HUES6 (cell line): ENCODE results near the gene IFNGR2.
"Not testable (repeated sequence)": the region's sequence is repeated elsewhere in the genome, so short reads cannot be mapped to it uniquely, and the experiment has no call there.

Experiments
- H3K27ac ChIP-seq: 2 replicates; pipeline ENCODE4 v1.7.0; 2013; ENCODE audit warnings: low read depth, mild to moderate bottlenecking, low read length, inconsistent platforms
- H3K27me3 ChIP-seq: 2 replicates; pipeline ENCODE4 v1.6.1; 2013; ENCODE audit warnings: low read length; ENCODE audit not compliant: control insufficient read depth, insufficient read depth
- H3K36me3 ChIP-seq: 2 replicates; pipeline ENCODE4 v1.6.1; 2013; ENCODE audit warnings: low read length; ENCODE audit not compliant: control insufficient read depth, insufficient read depth
- H3K4me1 ChIP-seq: 2 replicates; pipeline ENCODE4 v1.6.1; 2013; ENCODE audit warnings: low read length; ENCODE audit not compliant: control insufficient read depth, insufficient read depth
- H3K4me3 ChIP-seq: 2 replicates; pipeline ENCODE4 v1.5.1; 2013; ENCODE audit warnings: low read depth, low read length
- H3K9ac ChIP-seq: one replicate; pipeline ENCODE4 v1.6.1; 2013; ENCODE audit warnings: mild to moderate bottlenecking, low read length
- H3K9me3 ChIP-seq: 2 replicates; pipeline ENCODE4 v1.6.1; 2013; ENCODE audit warnings: low read depth, low read length; ENCODE audit not compliant: control insufficient read depth, insufficient read depth

Gene IFNGR2

DNA sequence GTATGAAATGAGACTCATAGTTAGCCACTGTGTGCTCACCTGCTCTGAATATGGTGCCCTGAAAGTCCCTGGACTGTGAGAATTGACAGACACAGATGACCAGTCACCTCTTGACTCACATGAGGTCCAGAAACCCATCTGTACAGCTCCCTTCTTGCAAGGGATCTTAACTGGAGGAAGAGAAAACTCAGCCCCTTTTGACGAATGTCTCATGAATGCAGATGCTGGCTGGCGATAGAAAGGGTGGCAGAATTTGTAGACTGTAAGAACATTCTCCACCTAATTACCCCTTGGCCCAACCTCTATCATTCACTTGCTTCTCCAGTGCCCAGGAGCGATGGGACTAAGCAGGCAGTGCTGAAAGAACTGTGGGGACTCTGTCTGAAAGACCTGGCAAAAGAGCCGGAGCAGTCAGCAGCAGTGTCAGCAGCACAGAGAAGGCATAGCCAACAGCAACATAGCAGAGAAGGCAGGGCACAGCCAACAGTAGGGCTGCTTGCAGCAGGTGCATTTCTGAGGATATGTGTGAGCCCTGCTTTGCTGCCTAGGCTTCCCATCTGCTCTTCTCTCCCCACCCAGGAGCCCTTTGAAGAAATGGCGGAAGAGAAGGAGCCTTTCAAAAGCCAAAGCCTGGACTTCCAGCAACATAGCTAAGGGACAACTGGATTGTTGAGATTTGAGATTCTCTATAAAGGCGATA lies 25.8 kb upstream of the IFNGR2 start:
- Histone ChIP-seq H3K9ac (no peak overlapping the region), H3K27me3 (no peaks in the 10 kb centered on the region)

DNA sequence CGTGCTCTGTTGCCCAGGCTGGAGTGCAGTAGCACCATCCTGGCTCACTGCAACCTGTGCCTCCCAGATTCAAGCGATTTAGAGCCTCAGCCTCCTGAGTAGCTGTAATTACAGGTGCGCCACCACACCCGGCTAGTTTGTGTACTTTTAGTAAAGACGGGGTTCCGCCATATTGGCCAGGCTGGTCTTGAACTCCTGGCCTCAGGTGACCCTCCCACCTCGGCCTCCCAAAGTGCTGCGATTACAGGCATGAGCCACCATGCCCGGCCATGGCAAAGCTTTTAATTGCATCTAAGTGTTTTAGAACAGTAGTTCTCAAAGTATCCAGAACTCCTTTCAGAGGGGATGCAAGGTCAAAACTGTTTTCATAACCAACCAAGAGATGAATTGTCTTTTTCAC lies 25.1 kb upstream of the IFNGR2 start:
- Histone ChIP-seq H3K27ac (no peak overlapping the region), H3K4me1 (peaks cover 9% of the 10 kb centered on the region), H3K4me3 (no peak overlapping the region), H3K36me3 (no peaks in the 10 kb centered on the region), H3K27me3 (no peaks in the 10 kb centered on the region), H3K9ac (no peak overlapping the region), H3K9me3 (no peaks in the 10 kb centered on the region)

More for the DNA sequence above, 25.8 kb upstream of the IFNGR2 start:
- no peak overlapping the region for H3K4me3 ChIP-seq
- no peaks in the 10 kb centered on the region for H3K9me3 ChIP-seq
- H3K4me1 ChIP-seq, result peaks cover 5% of the 10 kb centered on the region; the same call in 1 of the 2 replicates
- no peak overlapping the region for H3K27ac ChIP-seq
- no peaks in the 10 kb centered on the region for H3K36me3 ChIP-seq

DNA sequence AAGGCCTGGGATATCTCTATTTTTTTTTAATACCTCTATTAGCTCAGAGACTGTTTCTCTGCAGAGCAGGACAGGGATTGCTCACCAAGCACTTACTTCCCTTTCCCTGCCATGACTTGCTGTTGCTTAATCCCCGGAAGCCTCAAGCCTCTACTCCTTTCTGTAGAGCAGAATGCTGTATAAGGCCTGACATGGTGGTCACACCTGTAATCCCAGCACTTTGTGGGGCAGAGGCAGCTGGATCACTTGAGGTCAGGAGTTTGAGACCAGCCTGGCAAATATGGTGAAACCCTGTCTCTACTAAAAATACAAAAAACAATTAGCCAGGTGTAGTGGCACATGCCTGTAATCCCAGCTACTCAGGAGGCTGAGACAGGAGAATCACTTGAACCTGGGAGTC lies 23.3 kb upstream of the IFNGR2 start:
- not testable (repeated sequence) for H3K27ac ChIP-seq
- peaks cover 17% of the 10 kb centered on the region for H3K4me1 ChIP-seq

DNA sequence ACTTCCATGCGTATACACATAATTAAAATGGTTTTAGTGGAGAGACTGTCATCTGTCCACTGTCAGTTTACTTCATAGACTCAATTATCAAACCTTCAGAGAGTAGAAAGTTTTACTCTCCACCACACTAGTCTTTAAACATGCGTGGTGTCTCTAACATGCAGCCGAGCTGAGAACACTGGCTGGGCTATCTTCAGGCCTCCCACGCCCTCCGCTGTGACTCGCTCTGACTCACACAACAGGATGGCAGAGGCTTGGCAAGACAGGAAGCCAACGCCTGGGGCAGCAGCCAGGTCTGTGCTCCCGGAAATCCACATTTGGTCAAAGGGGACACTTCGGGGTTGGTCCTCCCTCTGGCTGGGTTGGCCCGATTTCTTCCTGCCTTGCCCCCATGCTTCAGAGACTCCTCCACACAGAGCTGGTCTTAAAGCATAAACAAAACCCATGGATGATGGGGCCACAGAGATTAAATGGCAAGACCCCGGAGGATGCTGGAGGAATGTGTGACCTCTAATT lies 22.7 kb upstream of the IFNGR2 start:
- H3K27ac ChIP-seq, result no peak overlapping the region; the same call in 1 of the 2 replicates
- H3K36me3 ChIP-seq, result no peaks in the 10 kb centered on the region
- H3K4me1 ChIP-seq, result peaks cover 17% of the 10 kb centered on the region
- H3K27me3 ChIP-seq, result no peaks in the 10 kb centered on the region
- H3K9me3 ChIP-seq, result no peaks in the 10 kb centered on the region
- no peak overlapping the region for H3K9ac ChIP-seq
- H3K4me3 ChIP-seq, result no peak overlapping the region

More for the DNA sequence above, 23.3 kb upstream of the IFNGR2 start:
- H3K9me3 ChIP-seq, H3K36me3 ChIP-seq, H3K4me3 ChIP-seq, H3K9ac ChIP-seq, H3K27me3 ChIP-seq: not testable (repeated sequence)

DNA sequence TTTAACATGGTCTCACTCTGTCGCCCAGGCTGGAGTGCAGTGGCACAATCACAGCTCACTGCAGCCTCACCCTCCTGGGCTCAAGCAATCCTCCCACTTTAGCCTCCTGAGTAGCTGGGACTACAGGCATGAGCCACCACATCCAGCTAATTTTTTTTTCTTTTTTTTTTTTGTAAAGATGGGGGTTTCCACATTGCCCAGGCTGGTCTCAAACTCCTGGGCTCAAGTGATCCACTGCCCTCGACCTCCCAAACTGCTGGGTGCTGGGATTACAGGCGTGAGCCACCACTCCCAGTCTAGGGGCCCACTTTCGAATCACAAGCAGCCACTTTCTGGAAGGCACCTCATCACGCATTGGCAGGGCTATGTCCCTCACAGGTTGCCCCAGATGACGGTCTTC lies 21.8 kb upstream of the IFNGR2 start:
- peaks cover 17% of the 10 kb centered on the region for H3K4me1 ChIP-seq
- H3K4me3 ChIP-seq, H3K27ac ChIP-seq, H3K9me3 ChIP-seq, H3K9ac ChIP-seq, H3K27me3 ChIP-seq, H3K36me3 ChIP-seq: not testable (repeated sequence)

DNA sequence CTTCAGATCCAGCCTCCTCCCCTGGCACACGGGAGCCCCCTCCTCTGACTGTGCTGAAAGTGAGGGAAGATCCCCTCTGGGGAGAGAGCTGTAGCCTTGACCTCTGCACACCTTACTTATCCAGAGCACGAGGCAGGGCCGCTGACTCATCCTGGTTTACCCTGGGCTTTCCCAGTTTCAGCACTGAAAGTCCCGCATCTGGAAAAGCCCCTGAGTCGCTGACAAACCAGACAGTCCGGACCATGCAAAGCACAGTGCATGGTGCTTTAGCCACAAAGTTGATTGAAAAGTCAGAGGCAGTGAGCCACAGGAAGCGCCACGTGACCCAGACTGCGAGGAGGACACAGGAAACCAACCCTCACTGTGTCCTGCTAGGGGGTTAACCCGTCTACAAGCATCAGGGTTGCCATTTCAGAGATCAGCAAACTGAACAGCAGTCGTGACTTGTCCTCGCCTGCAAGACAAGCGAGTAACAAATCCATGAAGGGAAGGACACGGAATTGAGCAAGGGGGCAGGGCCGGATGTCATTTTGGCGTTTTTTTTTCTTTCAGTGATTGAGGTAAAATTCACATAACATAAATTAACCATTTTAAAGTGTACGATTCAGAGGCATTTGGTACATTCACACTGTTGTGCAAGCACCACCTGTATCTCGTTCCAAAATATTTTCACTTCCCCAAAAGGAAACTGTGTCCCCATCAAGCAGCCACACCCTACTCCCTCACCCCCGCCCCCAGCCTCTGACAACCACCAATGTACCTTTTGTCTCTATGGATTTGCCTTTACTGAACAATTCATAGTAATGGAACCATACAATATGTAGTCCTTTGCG lies 19.9 kb upstream of the IFNGR2 start:
- Histone ChIP-seq H3K9me3 (no peaks in the 10 kb centered on the region), H3K36me3 (no peaks in the 10 kb centered on the region), H3K9ac (peak overlapping the region; percentile 24), H3K27ac (no peak overlapping the region), H3K4me3 (no peak overlapping the region), H3K4me1 (peaks cover 17% of the 10 kb centered on the region), H3K27me3 (no peaks in the 10 kb centered on the region)

DNA sequence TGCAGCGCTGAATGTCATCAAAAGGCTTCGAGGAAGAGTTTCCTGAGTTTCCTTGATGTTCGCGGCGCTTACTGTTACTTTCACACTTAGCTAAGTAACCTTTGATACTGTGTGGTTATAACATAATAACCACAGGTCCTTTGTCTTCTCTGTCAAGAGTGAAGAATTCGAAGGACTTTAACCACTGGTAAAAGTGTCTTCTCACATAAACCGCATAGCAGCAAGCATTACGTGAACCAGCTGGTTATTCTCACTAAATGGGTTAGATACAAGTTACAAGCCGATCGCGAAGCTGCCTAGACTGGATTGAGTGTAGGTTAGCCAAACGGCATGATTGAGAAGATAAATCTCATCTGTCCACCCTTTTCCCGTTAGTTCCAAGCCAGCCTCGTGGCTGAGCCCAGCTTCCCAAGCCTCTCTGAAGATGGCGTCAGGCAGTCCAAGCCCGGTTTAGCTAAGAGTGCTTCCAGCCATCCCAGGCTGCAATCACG lies 18.3 kb upstream of the IFNGR2 start:
- Histone ChIP-seq H3K4me3 (no peak overlapping the region), H3K4me1 (peaks cover 17% of the 10 kb centered on the region)

DNA sequence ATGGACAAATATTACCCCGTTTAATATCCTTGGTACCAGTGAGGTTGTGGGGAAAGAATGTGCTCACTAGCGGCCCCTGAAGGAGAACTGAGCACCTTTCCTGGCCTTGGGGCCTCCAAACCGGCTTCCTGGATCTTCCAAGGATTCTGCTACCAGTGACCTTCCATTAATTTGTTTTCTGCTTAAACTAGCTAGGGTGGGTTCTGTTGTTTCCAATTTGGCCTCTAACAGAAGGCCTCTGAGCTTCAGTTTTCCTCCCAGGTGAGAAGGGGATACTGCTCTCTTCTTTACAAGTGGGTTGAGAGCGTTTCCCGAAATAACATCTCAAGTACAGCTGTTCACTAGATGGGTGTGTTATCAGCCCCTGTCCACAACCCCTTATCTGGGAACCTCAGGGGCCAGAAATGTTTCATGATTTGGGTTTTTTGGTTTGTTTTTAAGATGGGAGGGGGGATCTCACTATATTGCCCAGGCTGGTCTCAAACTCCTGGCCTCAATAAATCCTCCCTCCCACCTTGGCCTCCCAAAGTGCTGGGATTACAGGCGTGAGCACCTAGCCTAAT lies 16.9 kb upstream of the IFNGR2 start:
- H3K4me1 ChIP-seq, result peaks cover 12% of the 10 kb centered on the region
- H3K9me3 ChIP-seq, result no peaks in the 10 kb centered on the region
- H3K27ac ChIP-seq, result no peak overlapping the region
- no peak overlapping the region for H3K9ac ChIP-seq
- no peak overlapping the region for H3K4me3 ChIP-seq
- H3K27me3 ChIP-seq, result no peaks in the 10 kb centered on the region
- no peaks in the 10 kb centered on the region for H3K36me3 ChIP-seq

More for the DNA sequence above, 18.3 kb upstream of the IFNGR2 start:
- Histone ChIP-seq H3K36me3 (no peaks in the 10 kb centered on the region), H3K9ac (no peak overlapping the region), H3K27me3 (no peaks in the 10 kb centered on the region), H3K9me3 (no peaks in the 10 kb centered on the region), H3K27ac (no peak overlapping the region)

DNA sequence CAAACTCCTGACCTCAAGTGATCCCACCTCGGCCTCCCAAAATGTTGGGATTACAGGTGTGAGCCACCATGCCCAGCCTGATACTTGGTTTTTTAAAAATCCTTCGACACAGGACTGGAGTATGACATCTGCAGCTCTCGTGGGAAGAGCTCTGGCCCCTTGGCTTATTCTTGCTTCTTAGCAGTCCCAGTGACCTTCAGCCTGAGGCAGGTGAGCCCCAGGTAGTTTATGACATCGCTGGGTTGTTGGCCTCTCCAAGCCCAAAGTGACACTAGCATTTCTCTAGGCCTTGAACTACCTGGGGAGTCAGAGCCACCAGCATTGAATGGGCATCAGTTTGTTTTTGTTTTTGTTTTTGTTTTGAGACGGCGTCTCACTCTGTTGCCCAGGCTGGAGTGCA lies 15.9 kb upstream of the IFNGR2 start:
- H3K36me3 ChIP-seq, result no peaks in the 10 kb centered on the region
- peaks cover 15% of the 10 kb centered on the region for H3K4me1 ChIP-seq
- no peak overlapping the region for H3K4me3 ChIP-seq
- no peak overlapping the region for H3K27ac ChIP-seq
- H3K9me3 ChIP-seq, result no peaks in the 10 kb centered on the region
- no peaks in the 10 kb centered on the region for H3K27me3 ChIP-seq
- H3K9ac ChIP-seq, result no peak overlapping the region

DNA sequence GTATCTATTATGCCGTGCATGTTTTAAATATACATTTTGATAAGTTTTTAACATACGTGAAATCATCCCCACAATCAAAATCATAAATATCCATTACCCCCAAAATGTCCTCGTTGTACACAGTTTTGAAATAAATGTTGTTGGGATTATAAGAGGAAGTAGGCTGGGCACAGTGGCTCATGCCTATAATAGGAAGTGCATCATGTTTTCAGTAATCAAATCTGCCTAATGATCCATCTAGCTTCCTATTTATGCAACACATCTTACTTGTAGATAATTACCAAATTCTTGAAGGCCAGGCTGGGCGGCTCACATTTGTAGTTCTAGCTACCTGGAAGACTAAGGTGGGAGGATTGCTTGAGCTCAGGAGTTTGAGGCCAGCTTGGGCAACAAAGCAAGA lies 15.0 kb upstream of the IFNGR2 start:
- no peaks in the 10 kb centered on the region for H3K36me3 ChIP-seq
- no peaks in the 10 kb centered on the region for H3K9me3 ChIP-seq
- no peaks in the 10 kb centered on the region for H3K27me3 ChIP-seq
- no peak overlapping the region for H3K9ac ChIP-seq
- no peak overlapping the region for H3K4me3 ChIP-seq
- no peak overlapping the region for H3K27ac ChIP-seq
- peaks cover 15% of the 10 kb centered on the region for H3K4me1 ChIP-seq

DNA sequence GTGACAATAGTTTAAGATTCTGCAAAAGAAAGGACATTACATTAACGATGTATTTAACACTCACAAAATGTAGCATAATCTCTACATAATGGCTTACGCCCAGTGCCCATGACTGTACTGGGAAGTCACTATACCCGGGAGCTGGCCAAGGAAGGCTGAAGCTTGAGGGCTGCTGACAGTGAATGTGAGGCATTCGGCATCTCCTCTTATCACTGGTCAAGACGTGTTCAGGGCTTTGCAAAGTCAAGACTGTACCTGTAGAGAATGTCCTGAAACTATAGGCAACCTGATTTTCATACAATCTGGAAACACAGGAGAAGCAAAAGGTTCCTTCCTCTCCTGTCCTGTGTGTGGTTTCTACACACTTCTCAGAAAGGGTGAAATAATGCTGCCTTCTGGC lies 12.7 kb upstream of the IFNGR2 start:
- H3K27ac ChIP-seq, result no peak overlapping the region

More for the DNA sequence above, 12.7 kb upstream of the IFNGR2 start:
- Histone ChIP-seq H3K4me1 (peaks cover 8% of the 10 kb centered on the region; the same call in 1 of the 2 replicates), H3K36me3 (no peaks in the 10 kb centered on the region), H3K9ac (no peak overlapping the region), H3K4me3 (no peak overlapping the region), H3K9me3 (no peaks in the 10 kb centered on the region), H3K27me3 (no peaks in the 10 kb centered on the region)
